ENCODE results near the gene AUTS2.

DNA sequence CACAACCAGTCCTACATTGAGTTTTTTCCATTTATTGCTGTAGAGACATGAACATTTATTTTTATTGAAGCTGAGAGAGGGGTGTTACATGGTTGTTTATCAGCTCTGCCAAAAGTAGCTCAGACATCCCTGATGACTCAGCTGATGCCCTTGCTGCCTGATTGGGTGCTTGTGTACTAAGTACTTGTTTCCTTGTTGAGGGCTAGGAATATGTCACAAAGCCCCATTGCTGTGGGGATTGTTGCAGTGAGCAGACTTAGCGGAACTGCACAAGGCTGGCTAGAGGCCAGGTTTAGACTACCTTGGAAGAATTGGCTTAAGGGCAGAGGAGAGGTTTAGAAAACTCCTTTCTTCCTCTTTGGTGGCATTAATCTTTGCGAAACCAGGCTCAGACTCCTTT, 110.6 kb downstream of the AUTS2 start:
- TF ChIP-seq YY1 (IDR thresholded peaks at IDR 0.05; ENCODE audit: insufficient read depth, insufficient read length) = no peak
- TF ChIP-seq SUZ12 (IDR thresholded peaks at IDR 0.05; ENCODE audit: extremely low read depth, insufficient read depth, insufficient read length) = no peak
